ENCODE measurements around the gene C21orf58.
"Not testable (repeated sequence)": the region's sequence is repeated elsewhere in the genome, so short reads cannot be mapped to it uniquely, and the experiment has no call there.

The C21orf58 gene

DNA sequence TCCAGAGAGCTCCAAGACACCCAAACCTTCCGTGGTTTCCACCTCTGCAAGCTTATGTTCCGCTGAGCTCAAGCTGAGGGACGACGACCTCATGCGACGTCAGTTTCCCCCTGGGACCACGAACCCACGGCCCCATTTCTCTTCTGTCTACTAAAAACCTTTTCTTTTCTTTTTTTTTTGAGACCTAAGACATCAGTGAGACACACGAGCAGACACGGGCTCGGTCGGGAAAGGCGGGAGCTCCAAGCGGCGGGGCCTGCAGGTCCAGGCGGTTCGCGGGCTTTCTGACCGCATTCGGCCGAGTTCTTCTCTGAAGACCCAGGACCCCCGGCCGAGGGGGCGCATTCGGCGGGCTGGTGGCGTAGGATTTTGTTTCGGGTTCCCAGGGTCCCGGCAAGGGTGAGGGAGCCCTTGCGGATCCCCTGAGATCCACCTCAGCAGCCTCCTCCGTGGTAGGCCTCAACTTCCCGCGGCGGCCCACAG is 402 bp downstream of the C21orf58 start:
- DNase-seq (ENCODE audit: low spot score) = no peak

DNA sequence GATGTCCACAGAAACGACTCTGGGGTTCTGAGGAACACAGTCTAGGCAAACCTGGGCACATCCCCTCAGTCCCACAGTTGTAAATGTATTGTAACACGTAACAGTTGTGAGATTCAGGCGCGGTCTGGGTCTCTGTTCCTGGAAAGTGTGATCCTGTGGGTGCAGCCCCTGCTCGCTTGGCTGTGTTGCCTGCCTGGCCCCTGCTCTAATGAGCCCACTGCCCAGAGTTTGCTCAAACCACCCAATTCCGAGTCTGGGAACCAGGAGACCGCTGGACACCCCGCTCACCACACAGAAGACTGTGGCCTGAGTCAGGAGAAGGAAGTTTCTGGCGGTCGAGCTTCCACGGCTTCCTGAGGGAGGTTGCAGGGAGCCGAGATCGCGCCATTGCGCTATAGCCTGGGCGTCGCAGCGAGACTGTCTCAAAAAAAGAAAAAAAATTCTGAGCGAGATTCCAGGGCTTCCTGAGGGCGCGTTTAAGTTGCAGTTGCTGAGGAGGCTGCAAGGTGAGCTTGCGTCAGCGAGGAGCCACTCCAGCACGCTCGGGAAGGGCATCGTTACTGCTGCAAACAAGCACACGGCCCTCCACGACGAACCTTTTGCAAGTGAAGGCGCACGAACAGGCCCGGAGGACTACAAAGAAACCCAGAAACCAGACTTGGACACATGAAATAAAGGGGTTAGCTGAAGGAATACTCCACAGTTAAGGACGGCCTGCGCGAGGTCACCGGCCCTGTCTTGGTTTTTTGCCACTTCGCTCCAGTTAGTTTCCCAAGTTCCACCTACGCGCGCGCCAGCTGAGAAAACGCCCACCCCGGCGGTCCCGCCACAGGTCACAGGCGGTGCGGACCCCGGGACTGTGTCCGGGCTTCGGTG is 1.1 kb downstream of the C21orf58 start:
- DNase-seq (ENCODE audit: low spot score) = no peak

DNA sequence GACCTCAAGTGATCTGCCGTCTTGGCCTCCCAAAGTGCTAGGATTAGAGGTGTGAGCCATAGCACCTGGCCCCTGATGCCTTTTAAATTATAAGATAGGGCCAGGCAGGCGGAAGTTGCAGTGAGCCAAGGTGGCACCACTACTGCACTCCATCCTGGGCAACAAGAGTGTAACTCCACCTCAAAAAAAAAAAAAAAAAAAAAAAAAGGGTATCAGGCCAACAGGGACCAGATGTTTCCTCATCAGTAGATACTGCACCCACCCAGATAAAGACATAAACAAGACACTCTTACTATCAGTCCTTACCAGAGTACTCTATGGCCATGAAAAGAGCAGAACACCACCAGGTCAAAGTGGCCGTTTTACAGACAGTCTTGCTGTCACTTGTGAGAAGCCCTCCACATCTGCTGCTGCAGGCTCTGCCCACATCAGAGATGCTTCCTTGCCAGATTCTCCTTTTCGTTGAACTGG is 3.3 kb downstream of the C21orf58 start:
- DNase-seq (ENCODE audit: low spot score) = no peak

DNA sequence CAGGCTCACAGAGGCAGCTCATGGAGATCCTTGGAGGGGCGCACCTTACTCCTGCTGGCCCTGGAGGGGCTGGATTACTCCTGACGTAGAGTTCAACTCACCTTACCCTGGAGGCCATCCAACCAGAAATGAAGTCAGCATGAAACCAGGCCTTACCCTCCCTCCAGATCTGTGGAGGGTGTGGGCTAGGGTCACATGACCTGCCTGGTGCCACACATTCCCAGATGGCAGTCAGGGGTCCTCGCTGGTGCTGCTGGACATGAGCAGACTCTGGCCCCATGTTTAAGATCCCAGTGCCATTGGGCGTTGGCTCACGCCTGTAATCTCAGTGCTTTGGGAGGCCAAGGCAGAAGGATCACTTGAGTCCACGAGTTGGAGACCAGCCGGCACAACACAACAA is 4.5 kb downstream of the C21orf58 start:
- DNase-seq (ENCODE audit: low spot score) = no peak

DNA sequence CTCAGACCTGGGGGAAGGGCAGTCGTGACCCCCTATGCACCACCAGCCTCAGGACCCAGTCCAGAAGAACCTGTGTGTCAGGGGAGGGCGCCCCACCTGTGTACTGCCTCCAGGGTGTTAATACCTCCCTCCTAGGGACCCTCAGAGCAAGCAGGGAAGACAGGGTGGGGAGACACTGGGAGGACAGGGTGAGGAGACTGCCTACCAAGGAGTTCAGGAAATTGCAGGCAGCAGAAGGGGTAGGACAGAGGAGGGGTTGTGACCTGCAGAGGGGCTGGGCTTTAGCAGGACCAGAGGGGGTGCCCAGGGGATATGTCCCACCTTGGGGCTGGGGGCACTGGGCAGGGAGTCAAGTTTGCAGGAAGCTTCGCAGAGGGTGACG is 5.2 kb downstream of the C21orf58 start:
- no peak for DNase-seq (ENCODE audit: low spot score)

DNA sequence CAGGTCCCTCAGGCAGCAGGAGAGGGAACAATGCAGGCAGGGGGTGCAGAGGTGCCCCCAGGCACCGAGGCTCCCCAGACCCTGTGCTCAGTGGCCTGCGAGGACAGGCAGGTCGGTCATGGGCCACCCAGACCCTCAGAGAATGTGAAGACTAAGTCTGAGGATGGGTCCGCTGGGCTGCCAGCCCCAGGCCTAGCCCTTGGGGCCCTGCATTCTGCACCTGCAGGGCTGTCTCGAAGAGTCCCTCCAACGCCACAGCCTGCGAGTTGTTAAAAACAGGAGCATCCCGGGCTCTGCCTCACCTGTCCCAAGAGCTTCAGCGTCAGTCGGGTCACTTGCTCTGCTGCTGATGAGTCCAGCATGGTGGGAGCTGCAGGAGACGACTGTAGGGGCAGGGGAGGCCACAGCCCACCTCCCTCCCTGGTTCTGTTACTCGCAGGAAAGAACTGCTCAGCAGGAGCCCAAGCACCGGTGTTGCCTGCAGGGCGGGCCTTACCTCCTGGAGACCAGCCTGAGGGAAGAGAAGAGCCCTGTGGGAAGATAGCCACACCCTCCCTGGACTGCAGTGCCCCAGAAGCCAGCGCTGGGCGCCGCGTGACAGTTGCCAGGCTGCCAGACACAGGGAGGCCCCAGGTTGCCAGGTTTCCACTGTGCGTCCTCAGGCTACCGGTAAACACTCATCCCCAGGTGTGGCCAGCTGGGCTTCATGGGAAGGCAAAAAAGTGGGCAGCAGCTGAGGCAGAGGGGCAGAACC is 5.8 kb downstream of the C21orf58 start:
- no peak for DNase-seq (ENCODE audit: low spot score)

DNA sequence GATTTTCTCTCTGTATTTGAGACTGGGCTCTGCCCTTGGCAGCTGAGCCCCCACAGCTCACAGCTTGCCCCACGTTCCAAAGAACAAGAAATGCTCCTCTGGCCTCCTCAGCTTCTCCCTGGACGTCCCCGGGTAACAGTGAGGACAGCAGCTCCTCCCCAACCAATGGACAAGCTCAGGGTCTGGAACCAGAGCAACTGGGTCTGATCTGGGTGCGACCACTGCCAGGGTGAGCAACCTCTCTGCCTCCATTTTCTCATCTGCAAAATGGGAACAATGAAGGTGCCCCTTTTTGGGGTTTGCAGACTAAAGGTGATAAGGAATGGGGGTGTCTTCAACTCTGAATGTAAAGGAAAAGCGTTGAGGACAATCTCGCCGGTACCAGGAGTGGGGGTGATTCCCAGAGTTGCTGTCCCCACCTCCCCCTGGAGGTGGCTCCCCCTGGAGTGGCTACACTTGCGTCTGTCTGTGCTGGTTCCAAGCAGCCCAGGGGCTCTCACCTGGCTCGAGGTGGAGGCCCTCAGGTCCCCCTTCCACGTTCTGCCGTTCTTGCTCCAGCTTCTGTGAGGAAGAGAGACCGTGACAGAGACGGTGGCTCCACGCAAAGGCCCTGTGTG is 6.9 kb downstream of the C21orf58 start:
- DNase-seq (ENCODE audit: low spot score) = no peak

DNA sequence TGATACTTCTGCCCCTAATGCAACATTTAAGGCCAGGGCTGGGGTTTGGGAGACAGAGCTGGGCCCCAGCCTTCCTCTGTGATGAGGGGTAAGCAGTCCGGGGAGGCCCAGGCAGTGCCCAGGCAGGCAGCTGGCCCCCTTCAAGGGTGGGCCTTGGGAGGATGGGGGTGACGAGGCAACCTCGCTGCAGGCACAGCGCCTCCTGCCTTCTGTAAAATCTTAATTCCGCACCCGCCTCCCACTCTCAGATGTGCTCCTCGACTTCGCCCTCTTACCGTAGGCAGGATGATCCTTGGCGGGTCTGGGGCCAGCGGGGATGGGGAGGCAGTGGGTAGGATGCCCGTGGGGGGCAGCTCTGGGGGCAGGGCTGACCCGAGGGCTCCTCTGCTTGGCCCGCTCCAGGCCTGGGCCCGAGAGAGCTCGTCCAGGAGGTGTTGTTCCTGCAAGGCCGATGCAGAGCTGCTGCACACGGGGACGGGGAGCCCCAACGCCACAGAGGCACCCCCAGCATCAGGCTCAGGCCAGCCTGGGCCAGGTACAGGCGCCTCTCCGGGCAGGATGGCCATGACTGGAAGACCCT is 9.1 kb downstream of the C21orf58 start:
- DNase-seq (ENCODE audit: low spot score) = no peak

DNA sequence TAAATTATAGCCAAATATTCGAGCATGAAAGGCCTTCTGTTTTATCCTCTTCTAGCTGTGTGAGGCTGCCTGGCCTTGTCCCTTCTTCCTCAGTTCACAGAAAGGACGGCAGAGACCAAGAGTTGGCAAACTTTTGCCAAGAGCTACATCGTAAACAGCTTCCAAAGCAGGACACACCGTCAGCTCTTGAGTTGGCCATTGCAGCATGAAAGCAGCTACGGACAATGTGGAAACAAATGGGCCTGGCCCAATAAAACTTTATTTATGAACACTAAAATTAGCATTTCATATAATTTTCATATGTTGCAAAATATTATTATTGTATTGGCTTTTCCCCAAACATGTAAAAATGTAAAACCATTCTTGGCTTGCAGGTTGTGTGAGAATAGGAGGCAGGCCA is 10.7 kb downstream of the C21orf58 start:
- no peak for DNase-seq (ENCODE audit: low spot score)

DNA sequence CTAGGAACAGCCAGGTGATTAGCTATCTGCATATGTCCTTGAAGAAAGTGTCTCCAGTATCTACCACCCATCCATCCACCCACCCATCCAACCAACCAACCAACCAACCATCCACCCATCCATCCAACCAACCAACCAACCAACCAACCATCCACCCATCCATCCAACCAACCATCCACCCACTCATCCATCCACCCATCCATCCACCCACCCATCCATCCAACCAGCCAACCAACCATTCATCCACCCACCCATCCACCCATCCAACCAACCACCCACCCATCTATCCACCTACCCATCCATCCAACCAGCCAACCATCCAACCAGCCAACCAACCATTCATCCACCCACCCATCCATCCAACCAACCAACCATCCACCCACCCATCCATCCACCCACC is 12.1 kb downstream of the C21orf58 start:
- DNase-seq (ENCODE audit: low spot score) = no peak

DNA sequence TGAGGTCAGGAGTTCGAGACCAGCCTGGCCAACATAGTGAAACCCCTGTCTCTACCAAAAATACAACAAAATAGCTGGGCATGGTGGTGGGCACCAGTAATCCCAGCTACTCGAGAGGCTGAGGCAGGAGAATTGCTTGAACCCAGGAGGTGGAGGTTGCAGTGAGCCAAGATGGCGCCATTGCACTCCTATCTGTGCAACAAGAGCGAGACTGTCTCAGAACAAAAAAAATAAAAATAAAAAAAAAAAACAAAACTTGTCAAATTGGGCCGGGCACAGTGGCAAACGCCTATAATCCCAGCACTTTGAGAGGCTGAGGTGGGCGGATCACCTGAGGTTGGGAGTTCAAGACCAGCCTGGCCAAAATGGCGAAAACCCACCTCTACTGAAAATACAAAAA is 13.4 kb downstream of the C21orf58 start:
- not testable (repeated sequence) for DNase-seq (ENCODE audit: low spot score)

DNA sequence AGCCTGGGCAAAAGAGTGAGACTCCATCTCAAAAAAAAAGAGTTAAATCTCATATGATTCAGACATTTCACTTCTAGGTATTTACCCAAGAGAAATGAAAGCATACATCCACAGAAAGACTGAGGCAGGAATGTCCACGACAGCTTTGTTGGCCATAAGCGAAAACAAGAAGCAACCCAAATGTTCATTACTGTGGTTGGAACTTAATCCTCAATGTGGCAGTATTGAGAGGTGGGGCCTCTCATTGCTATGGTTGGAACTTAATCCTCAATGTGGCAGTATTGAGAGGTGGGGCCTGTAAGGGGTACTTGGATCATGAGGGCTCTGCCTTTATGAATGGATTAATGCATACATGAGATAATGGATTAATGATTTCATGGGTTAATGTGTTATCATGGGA is 15.2 kb downstream of the C21orf58 start:
- DNase-seq (ENCODE audit: low spot score) = no peak

DNA sequence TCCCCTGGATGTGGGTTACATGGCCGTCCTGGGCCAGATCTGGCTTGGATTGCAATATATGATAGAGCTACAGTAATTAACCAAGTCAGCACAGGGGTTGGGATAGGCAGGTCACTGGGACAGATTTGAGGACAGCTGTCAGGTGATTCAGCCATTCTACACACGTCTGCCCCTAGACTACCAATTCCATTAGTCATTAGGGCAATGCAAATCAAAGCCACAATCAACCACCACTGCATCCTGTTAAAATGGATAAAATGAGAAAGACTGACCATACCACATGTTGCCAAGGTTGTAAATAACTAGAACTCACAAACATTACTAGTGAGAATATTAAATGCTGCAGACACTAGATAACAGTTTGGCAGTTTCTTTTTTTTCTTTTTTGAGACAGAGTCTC is 16.0 kb downstream of the C21orf58 start:
- no peak for DNase-seq (ENCODE audit: low spot score)

DNA sequence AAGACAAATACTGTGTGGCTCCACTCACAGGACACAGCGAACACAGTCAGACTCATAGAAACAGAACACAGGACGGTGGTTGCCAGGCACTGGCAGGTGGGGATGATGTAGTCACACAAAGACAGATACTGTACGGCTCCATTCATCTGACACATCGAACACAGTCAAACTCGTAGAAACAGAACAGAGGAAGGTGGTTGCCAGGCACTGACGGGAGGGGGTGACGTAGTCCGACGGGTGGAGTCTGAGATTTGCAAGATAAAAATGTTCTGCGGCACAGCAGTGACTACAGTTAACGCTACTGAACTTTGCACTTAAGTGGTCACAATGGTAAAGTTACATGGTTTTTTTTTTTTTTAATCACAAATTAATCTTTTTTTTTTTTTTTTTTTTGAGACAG is 18.7 kb downstream of the C21orf58 start:
- DNase-seq (ENCODE audit: low spot score) = no peak

DNA sequence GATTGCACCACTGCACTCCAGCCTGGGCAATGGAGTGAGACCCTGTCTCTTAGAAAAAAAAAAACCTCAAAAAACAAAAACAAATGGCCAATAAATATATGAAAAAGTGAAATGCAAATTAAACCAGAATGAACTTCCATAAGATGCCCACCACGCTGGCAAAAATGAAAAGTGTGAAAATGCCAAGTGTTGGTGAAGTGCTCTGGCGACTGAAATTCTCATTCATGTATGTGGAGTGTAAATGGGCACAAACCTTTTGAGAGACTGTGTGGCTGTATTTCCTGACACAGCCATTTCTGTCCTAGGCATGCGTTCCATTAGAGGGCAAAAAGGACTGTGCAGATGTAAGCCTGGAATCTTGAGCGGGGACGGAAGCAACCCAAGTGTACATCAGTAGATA is 19.2 kb downstream of the C21orf58 start:
- DNase-seq (ENCODE audit: low spot score) = no peak

DNA sequence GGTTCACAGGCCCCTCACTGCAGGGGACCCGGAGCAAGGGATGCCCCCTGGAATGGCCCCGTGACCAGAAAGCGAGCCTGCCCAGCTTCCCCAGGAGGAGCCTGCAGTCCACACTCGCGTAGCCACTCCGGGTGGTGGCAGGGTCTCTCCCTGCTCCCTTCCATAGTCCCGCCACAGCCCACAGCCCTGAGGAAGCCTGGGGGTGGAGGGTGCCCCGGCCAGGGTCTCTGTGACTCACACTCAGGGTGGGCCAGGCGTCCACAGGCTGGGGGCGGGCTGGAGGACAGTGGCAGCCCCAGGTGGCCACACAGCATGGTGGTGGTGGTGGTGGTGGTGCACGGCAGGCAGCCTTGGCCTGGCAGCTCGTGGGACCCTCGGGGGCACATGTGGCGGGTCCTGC is 21.9 kb downstream of the C21orf58 start:
- DNase-seq (ENCODE audit: low spot score) = no peak

DNA sequence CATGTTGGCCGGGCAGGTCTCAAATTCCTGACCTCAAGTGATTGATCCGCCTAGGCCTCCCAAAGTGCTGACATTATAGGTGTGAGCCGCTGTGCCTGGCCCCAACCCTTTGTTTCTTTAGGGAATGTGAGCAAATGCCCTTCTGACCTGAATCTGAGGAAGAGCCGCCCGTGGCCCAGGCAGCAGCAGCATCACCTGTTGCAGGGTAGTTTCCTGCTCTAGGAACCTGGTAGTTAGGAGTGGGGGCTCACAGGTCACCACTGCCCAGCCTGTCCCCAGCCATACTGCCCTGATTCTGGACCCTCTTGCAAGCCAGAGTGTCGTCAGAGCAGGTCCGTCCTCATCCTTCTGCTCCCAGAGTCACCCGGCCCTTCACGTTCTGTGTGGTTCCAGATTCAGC is 24.5 kb downstream of the C21orf58 start:
- no peak for DNase-seq (ENCODE audit: low spot score)

DNA sequence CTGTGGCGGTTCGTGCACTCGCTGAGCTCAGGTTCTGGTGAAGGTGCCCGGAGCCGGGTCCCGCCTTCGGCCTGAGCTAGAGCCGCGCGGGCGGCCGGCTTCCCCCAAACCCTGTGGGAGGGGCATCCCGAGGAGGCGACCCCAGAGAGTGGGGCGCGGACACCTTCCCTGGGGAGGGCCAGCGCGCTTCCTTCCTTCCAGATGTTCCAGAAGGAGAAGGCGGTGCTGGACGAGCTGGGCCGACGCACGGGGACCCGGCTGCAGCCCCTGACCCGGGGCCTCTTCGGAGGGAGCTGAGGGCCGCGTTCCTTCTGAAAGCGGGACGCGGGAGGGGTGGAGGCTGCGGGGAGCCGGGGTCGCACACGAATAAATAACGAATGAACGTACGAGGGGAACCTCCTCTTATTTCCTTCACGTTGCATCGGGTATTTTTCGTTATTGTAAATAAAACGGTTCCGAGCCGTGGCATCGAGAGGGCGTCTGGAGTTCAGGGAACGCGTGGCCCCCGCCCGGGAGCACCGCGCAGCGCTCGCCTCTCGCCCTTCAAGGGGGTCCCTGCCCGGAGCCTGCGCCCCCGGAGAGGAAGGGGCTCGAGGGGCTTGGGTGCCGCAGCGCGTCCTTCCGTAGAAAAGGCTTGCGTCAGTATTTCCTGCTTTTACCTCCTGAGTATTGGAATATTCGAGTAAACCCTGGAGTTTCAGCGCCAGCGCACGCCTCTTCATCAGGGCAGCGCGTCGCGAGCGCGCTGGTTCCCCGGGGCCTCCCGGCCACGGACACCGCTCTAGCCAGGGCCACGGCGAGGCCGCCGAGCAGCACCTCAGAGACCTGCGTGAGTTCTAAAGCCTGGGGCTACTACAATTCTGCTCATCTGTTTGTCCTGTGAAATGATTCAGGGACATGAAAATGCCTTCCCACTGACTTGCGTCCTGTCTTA is 26.1 kb downstream of the C21orf58 start:
- DNase-seq (ENCODE audit: low spot score) = no peak

DNA sequence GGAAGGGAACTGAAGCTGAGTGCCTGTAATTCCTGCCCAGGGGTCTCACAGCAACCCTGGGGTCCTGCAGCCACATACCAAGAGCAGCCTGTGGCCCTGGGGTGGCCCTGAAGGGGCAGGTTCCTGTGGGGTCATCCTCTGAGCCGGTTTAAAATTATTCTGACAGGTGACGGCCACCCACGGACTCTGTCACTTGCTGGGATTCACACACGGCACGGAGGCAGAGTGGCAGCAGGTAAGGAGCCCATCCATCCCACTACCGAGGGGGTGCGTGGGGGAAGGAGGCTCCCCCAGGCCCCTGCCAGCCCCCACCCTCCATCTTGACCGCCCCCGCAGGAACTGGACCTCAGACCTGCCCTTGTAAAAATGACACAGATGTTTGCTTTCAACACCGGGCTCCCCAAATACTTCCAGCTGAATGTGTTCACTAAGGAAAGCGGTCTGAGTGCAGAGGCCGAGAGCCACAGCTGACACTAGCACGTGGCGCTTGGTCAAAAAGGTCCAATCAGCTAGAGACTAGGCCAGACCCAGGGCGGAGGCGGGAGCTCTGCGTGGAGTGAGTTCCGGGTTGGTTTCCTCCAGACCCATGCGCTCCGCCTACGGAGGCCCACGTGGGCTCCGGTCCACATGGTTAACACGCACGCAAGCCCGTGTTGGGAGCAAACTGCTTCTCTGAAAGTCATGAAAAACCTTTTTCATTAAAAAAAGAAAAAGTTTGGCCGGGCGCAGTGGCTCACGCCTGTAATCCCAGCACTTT is 27.5 kb downstream of the C21orf58 start:
- no peak for DNase-seq (ENCODE audit: low spot score)

DNA sequence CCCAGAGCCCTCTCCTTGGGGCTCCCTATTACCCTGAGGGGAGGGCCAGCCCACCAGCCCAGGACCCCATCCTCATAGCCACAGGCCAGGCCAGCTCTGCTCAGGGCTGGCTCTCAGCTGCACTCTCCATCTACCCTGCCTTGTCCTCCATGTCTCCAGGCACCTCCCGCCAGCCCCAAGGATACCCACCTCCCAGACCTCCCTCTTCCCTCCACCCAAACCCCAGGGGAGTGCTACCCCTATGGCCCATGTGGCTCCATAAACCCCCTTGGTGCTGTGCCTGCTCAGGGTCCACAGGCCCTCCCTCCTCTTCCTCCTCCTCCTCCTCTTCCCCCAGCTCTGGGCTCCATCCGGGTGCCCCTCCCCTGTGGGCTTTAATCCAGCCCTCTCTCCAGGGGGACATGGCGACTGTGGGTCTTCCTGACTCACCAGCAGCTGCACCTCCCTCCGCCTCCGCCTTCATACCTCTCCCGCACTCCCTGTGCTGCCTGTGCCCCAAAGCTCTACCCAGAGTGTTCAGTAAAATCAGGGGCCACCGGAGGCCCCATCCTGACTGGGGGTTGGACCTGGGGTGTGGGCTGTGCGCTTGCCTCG is 28.4 kb downstream of the C21orf58 start:
- no peak for DNase-seq (ENCODE audit: low spot score)
